Endothelial cell (in vitro differentiated cells): ENCODE results near the gene NNMT. TPM values are rescaled to one million over a fixed set of nuclear protein-coding genes. Genes with fewer than 3 reads are reported as not detected.

Source experiments
- DNase-seq: peaks from one replicate; pipeline ENCODE4 v3.0.0; 2021; ENCODE audit warnings: low spot score
- H3K27ac Mint-ChIP-seq: one replicate; pipeline ENCODE4 v1.8.0; 2021; ENCODE audit warnings: mixed read lengths, inconsistent platforms; ENCODE audit not compliant: unreplicated experiment
- H3K27me3 Mint-ChIP-seq: one replicate; pipeline ENCODE4 v1.8.0; 2021; ENCODE audit warnings: mild to moderate bottlenecking, moderate library complexity, mixed read lengths, inconsistent platforms; ENCODE audit not compliant: unreplicated experiment
- H3K36me3 Mint-ChIP-seq: one replicate; pipeline ENCODE4 v1.8.0; 2021; ENCODE audit warnings: mild to moderate bottlenecking, low read depth, mixed read lengths, inconsistent platforms; ENCODE audit not compliant: unreplicated experiment
- H3K4me1 Mint-ChIP-seq: one replicate; pipeline ENCODE4 v1.8.0; 2021; ENCODE audit warnings: mild to moderate bottlenecking, mixed read lengths, inconsistent platforms; ENCODE audit not compliant: unreplicated experiment
- H3K4me3 Mint-ChIP-seq: one replicate; pipeline ENCODE4 v1.8.0; 2021; ENCODE audit warnings: mild to moderate bottlenecking, mixed read lengths, inconsistent platforms; ENCODE audit not compliant: unreplicated experiment
- H3K9me3 Mint-ChIP-seq: one replicate; pipeline ENCODE4 v1.8.0; 2021; ENCODE audit warnings: mixed read lengths, inconsistent platforms; ENCODE audit not compliant: unreplicated experiment
- CTCF ChIP-seq: fragments of 200-600 bp; sonication (generic); IDR thresholded peaks from one replicate; pipeline ENCODE4 v1.5.0; 2021; ENCODE audit warnings: antibody characterized with exemption; ENCODE audit not compliant: unreplicated experiment
- total RNA-seq: library from RNA; stranded (reverse); fragmentation: NEBNext Ultra II Directional; extraction: Animal tissue kit (Norgen Biotek cat#: 25700); gene quantifications from one replicate; pipeline ENCODE4 v1.2.1, GENCODE V29; 2021; ENCODE audit not compliant: unreplicated experiment

The NNMT gene
- total RNA-seq, 1 donor from 2014 or later = not detected

GRCh38 chr11:114278342-114279065 is 17.7 kb upstream of the NNMT start:
- Mint-ChIP-seq H3K27me3 (peaks cover 5% of the 10 kb centered on the region), H3K27ac (no peak overlapping the region), H3K9me3 (no peaks in the 10 kb centered on the region), H3K4me1 (no peaks in the 10 kb centered on the region), H3K4me3 (no peak overlapping the region), H3K36me3 (no peaks in the 10 kb centered on the region)
- TF ChIP-seq CTCF = no peak
- no peak for DNase-seq

DNA sequence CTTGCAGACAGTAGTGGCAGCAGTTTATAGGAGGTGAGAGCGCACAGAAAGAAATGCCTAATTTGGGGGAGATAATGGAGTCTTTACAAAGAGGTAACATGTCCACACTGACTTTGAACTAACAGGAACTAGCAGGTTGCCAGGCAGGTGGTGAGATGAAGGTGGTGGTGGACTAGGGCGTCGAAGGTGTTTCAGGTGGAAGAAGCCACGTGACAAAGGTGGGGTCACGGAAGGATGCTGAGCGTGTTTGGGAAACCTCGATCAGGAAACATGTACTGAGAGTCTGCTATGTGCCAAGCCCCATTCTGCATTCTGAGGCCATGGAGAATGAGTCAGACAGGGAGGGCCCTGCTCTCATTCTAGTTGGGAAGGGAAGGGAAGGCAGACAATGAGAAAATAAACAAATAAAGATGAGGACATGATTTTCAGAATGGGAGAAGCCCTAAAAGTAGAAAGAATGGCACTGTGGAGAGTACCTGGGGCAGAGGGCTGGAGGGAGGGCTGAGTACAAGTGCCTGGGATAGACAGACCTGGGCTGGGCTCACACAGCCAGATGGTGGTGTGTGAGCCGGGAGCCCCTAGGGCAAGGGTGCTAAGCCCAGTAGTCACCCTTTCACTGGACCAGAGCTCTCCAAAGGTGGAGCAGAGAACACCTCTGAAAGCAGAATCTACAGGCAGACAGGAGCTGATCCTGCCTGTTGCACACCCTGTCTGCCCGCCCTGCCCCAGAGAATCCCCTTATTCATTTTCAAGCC is 16.2 kb upstream of the NNMT start:
- no peaks in the 10 kb centered on the region for H3K36me3 Mint-ChIP-seq
- peaks cover 3% of the 10 kb centered on the region for H3K27me3 Mint-ChIP-seq
- H3K9me3 Mint-ChIP-seq = no peaks in the 10 kb centered on the region
- H3K4me3 Mint-ChIP-seq = no peak overlapping the region
- DNase-seq = no peak
- H3K4me1 Mint-ChIP-seq = no peaks in the 10 kb centered on the region
- H3K27ac Mint-ChIP-seq = no peak overlapping the region
- TF ChIP-seq CTCF = no peak

DNA sequence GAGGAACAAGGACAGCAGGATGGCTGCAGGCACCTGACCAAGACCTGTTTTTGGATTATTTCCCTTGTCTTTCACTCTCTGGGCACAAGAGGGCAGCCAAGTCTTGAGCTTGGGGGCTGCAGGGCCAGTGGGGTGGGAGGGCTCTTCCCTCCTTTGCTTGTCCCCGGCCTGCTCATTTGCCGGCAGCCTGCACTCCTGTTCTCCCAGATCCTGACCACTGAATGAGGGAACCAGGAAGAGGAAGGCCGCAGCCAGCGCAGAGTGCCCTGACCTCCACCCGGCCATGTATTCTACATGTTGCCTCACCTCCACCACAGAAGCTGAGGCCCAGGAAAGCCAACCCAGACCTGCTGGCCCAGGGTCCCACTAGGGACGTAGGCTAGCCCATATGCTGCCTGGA is 15.5 kb upstream of the NNMT start:
- H3K9me3 Mint-ChIP-seq = no peaks in the 10 kb centered on the region
- peak; percentile 85 for DNase-seq
- no peaks in the 10 kb centered on the region for H3K36me3 Mint-ChIP-seq
- H3K4me1 Mint-ChIP-seq = no peaks in the 10 kb centered on the region
- peak; percentile 50 for TF ChIP-seq CTCF
- H3K27me3 Mint-ChIP-seq = peaks cover 3% of the 10 kb centered on the region
- no peak overlapping the region for H3K27ac Mint-ChIP-seq
- no peak overlapping the region for H3K4me3 Mint-ChIP-seq

DNA sequence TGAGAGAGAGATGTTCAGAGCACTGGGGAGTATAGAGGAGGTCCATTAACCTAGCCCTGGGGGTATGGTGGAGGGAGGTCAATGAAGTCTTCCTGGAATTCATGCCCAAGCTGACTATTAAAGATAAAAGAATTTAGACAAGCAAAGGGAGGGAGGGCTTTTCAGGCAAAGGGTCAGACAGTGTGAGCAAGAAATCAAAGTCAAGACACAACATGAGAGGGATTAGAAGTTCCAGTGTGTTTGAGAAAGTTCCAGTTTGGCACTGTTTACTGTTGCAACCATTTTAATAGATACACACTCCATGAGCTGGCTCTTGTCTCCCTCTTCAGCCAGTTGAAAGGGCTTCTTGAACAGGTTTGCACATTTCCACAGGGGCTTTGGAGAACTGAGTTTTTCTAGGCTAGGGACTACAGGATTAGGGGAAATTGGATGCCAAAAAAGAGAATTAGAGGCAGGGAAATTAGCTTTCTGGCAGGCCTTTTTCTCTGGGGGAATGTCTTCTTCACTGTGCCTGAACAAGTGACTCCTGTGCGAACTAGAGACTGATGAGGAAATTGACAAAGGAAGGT is 14.7 kb upstream of the NNMT start:
- H3K36me3 Mint-ChIP-seq = no peaks in the 10 kb centered on the region
- H3K27ac Mint-ChIP-seq = no peak overlapping the region
- H3K9me3 Mint-ChIP-seq = no peaks in the 10 kb centered on the region
- no peak overlapping the region for H3K4me3 Mint-ChIP-seq
- TF ChIP-seq CTCF = no peak
- no peak for DNase-seq
- H3K27me3 Mint-ChIP-seq = peaks cover 3% of the 10 kb centered on the region
- H3K4me1 Mint-ChIP-seq = no peaks in the 10 kb centered on the region

GRCh38 chr11:114282488-114282887 is 13.7 kb upstream of the NNMT start:
- Mint-ChIP-seq H3K4me3 (no peak overlapping the region), H3K27me3 (peaks cover 3% of the 10 kb centered on the region), H3K9me3 (no peaks in the 10 kb centered on the region), H3K36me3 (no peaks in the 10 kb centered on the region), H3K4me1 (no peaks in the 10 kb centered on the region), H3K27ac (no peak overlapping the region)
- DNase-seq = no peak
- TF ChIP-seq CTCF = no peak
